ENCODE data around the gene FETUB.

DNA sequence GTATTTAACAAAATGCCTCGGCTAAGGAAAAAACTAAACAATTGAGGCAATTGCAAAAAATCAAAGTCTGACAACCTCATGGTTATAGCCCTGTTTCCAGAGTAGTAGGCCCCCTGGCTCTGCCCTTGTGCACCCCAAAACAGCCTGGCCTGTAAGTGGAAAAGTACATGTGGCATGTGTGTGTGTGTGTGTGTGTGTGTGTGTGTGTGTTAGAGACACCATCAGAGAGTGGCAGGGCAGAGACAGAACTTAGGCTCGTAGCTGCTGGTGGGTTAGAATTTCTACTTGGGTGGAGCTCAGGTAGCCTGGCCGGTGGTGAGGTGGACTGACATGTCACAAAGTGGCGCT lies 41.4 kb upstream of the FETUB start:
- TF ChIP-seq CTCF (IDR thresholded peaks at IDR 0.05; ENCODE audit: borderline replicate concordance, extremely low read depth, low read length, poor library complexity, severe bottlenecking) (no peak), EZH2 (IDR thresholded peaks at IDR 0.05; ENCODE audit: borderline replicate concordance, low read depth, low read length, severe bottlenecking) (no peak)

Measured in DND-41 (cell line).